Psoas muscle (tissue), 8 donors: ENCODE measurements around the gene RBM44. TPM values are rescaled to one million over a fixed set of nuclear protein-coding genes. Genes with fewer than 3 reads are reported as not detected.

Experiments
- ATAC-seq, 4 donors: fragments of 200-7000 bp; cut with Tn5 transposase; one replicate each; pipeline ENCODE4 v1.9.1; 2020; ENCODE audit warnings: moderate library complexity in 3 of 4, mild to moderate bottlenecking in 2 of 4
- DNase-seq, 2 donors: peaks; one replicate each; pipeline ENCODE4 v3.0.0-alpha.2; 2020
- H3K27ac ChIP-seq: fragments of 200-600 bp; one replicate; pipeline ENCODE4 v1.8.0; 2022
- H3K27me3 ChIP-seq, 3 donors: fragments of 200-600 bp in 1 of 3; one replicate each; pipeline versions ENCODE4 v1.6.1 to v1.8.0; 2013 to 2022; ENCODE audit warnings: low read length in 2 of 3, mild to moderate bottlenecking in 2 of 3, moderate library complexity in 1 of 3; ENCODE audit not compliant: insufficient read depth in 3 of 3
- H3K36me3 ChIP-seq, 2 donors: fragments of 200-600 bp in 1 of 2; one replicate each; pipeline versions ENCODE4 v1.6.1 to v1.8.0; 2013 to 2022; ENCODE audit warnings: low read depth in 1 of 2, mild to moderate bottlenecking in 1 of 2, moderate library complexity in 1 of 2; ENCODE audit not compliant: insufficient read depth in 1 of 2
- H3K4me1 ChIP-seq: fragments of 200-600 bp; one replicate; pipeline ENCODE4 v1.8.0; 2022
- H3K4me3 ChIP-seq: fragments of 200-600 bp; one replicate; pipeline ENCODE4 v1.8.0; 2022; ENCODE audit warnings: mild to moderate bottlenecking
- H3K9me3 ChIP-seq: fragments of 200-600 bp; one replicate; pipeline ENCODE4 v1.8.0; 2022
- WGBS, 3 donors: extraction: QIAGEN DNeasy Blood & Tissue Kit; methylation state at CpG; one replicate each; pipeline versions ENCODE4 v1.1.6 to v1.1.7; 2013; 5-methylcytosine and 5-hydroxymethylcytosine counted together
- intact Hi-C, 2 donors: fragments of 100-400 bp; cut with DNase I; formaldehyde crosslinking; loops; one replicate each; pipeline versions ENCODE4 v1.11.0 to v1.14.2; 2022
- polyA plus RNA-seq, 3 donors: library from polyadenylated mRNA; stranded (reverse); fragments of 200-250 nt; gene quantifications; one replicate each; pipeline ENCODE4 v1.2.3, GENCODE V29; 2013
- total RNA-seq, 4 donors: library from RNA; stranded (reverse); fragmentation: NEBNext Ultra II Directional in 2 of 4; extraction: Animal tissue kit (Norgen Biotek cat#: 25700) in 2 of 4; gene quantifications; one replicate each; pipeline versions ENCODE4 v1.2.1 to v1.2.4, GENCODE V29; 2021 to 2023
- TF ChIP-seq, protein P1 (sequence below): fragments of 200-600 bp; IDR thresholded peaks from one replicate; pipeline ENCODE4 v1.8.0; 2022; ENCODE audit warnings: antibody characterized with exemption
- donor health status: healthy with polysubstance abuse.
- donor health status: DM: no; HTN: no; CAD: no; lungs with moderate emphysema.
- donor health status: Bipolar disorder and iron deficiency.
- donor health status: healthy.
- donor health status: DM: yes; HTN: yes; CAD: no.
- donor health status: DM: no; HTN: no; CAD: no.
- donor health status: DM: no; HTN: no; CAD: no.
- donor health status: DM: yes; HTN: yes; CAD: no.

RBM44 gene
- total and polyA plus RNA-seq, 7 donors: 0.06 to 0.58 (median 0.38) TPM

DNA sequence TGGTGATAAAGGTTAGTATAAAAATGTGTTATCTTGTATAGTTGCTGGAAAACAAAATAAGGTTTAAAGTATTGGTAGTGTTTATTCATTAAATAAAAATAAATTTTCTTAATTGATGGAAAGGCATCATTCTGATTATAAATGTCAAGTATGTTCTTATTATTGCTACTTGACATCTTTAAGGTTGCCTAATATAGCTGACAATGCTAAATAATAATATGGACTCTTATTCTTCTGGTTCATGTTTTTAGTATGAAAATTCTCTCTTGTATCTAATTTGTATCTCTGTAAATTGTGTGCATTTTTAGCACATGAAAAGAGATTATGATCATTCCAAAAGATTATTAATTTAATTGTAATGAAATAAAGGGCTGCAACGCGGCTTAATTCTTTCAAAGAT lies 25.0 kb downstream of the RBM44 start:
- H3K9me3 ChIP-seq: no peaks in the 10 kb centered on the region
- no peak for DNase-seq
- H3K4me1 ChIP-seq: no peaks in the 10 kb centered on the region
- ATAC-seq: no peak
- TF ChIP-seq, protein P1, sequence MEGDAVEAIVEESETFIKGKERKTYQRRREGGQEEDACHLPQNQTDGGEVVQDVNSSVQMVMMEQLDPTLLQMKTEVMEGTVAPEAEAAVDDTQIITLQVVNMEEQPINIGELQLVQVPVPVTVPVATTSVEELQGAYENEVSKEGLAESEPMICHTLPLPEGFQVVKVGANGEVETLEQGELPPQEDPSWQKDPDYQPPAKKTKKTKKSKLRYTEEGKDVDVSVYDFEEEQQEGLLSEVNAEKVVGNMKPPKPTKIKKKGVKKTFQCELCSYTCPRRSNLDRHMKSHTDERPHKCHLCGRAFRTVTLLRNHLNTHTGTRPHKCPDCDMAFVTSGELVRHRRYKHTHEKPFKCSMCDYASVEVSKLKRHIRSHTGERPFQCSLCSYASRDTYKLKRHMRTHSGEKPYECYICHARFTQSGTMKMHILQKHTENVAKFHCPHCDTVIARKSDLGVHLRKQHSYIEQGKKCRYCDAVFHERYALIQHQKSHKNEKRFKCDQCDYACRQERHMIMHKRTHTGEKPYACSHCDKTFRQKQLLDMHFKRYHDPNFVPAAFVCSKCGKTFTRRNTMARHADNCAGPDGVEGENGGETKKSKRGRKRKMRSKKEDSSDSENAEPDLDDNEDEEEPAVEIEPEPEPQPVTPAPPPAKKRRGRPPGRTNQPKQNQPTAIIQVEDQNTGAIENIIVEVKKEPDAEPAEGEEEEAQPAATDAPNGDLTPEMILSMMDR: no peak
- H3K27me3 ChIP-seq: no peaks in the 10 kb centered on the region
- H3K36me3 ChIP-seq: no peaks in the 10 kb centered on the region
- intact Hi-C loops: no loop called here
- H3K27ac ChIP-seq: no peak overlapping the region
- WGBS, 3 donors: 96 to 99% (median 96%) methylated on average over 2 of the region's 2 CpGs
- no peak overlapping the region for H3K4me3 ChIP-seq

DNA sequence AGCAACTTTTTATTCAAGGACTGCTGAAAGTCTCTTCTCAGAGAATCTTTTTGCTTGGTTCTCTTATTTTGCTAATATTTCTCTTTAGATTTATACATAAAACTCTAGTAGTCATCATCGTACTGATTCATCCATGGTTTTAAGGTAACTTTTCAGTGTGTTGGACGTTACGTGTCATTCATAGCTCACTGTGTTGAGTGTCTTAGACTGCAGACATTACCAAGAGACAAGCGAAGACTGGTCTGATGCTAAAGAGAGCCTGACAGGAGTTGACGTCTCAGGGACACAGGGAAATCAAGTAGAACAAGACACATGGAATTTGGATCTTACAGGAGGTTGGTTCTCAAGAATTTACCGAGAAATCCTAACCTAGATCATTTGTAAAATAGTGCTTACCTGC lies 25.5 kb downstream of the RBM44 start:
- Histone ChIP-seq H3K36me3 (no peaks in the 10 kb centered on the region), H3K4me1 (no peaks in the 10 kb centered on the region), H3K27ac (no peak overlapping the region), H3K9me3 (no peaks in the 10 kb centered on the region), H3K4me3 (no peak overlapping the region), H3K27me3 (no peaks in the 10 kb centered on the region)
- no peak for DNase-seq
- no peak for ATAC-seq
- WGBS, 3 donors: 86 to 89% (median 87%) methylated on average over 6 of the region's 6 CpGs
- intact Hi-C loops: no loop called here
- TF ChIP-seq, protein P1: no peak

DNA sequence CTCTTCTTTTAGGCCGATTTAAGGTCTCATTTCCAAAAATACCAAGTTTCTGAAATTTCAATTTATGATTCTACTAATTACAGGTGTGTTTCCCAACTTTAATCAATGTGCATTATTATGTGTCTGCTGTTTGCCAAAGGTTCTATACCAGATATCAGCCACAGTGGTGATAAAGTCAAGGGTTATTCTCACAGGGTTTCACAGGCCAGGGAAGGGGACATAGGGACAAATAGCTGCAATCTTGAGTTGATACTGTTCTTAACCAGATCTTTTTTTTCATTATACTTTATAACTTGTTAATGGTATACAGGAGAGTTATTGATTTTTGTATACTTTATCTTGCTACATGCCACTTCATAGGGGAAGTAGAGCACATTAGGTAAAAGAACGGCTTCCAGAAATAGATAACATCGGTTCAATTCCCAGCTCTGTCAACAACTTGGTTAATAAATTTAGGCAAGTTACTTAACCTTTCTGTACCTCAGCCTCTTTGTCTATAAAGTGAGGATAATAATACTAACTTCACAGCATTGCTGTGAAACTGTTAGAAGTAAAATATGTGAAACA lies 28.9 kb downstream of the RBM44 start:
- no peaks in the 10 kb centered on the region for H3K36me3 ChIP-seq
- H3K4me3 ChIP-seq: no peak overlapping the region
- H3K9me3 ChIP-seq: no peaks in the 10 kb centered on the region
- DNase-seq (no peak), ATAC-seq (no peak)
- TF ChIP-seq, protein P1: no peak
- no peaks in the 10 kb centered on the region for H3K4me1 ChIP-seq
- no peaks in the 10 kb centered on the region for H3K27me3 ChIP-seq
- intact Hi-C loops: no loop called here
- no peak overlapping the region for H3K27ac ChIP-seq
- WGBS, 3 donors: 90 to 93% (median 91%) methylated on average over 3 of the region's 3 CpGs

DNA sequence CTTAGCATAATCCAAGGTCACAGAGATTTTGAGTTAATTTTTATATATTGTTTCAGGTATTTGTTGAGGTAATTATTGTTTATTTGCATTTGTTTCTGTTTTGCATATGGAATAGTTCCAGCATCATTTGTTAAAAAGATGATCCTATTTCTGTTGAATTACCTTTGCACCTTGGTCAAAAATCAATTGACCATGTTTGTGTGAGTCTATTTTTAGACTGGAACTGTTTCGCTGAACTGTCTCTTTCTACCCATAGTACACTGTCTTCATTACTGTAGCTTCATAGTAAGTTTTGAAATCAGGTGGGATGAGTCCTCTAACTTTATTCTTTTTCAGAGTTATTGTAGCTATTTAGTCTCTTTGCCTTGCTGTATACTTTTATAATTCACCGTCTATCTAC lies 31.9 kb downstream of the RBM44 start:
- Histone ChIP-seq H3K4me3 (no peak overlapping the region), H3K36me3 (no peaks in the 10 kb centered on the region), H3K27ac (no peak overlapping the region), H3K27me3 (no peaks in the 10 kb centered on the region), H3K4me1 (no peaks in the 10 kb centered on the region), H3K9me3 (no peaks in the 10 kb centered on the region)
- intact Hi-C loops: no loop called here
- ATAC-seq: no peak
- TF ChIP-seq, protein P1: no peak
- WGBS, 3 donors: 86 to 95% (median 95%) methylated on average over 2 of the region's 2 CpGs
- DNase-seq: no peak

DNA sequence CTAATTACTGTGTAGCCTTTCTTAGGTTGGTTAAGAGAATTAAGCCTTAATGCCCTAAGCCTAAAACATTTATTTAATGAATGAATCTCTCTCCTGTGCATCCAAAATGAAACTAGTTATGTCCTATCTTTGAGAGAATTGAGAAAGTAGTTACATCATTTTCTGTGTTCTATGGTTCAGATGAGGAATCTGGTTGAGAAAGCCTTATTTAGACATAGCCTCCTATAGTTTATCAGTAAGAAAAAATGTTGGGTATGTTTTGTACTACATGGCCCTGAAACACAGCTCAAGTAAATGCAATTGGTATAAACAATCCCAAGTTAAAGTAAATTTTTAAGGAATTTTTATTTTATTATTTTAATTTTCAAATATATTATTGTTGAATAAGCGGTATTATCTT lies 35.0 kb downstream of the RBM44 start:
- no peaks in the 10 kb centered on the region for H3K4me1 ChIP-seq
- 98 to 99% (median 98%) methylated on average over 1 of the region's 1 CpG for WGBS, 3 donors
- H3K9me3 ChIP-seq: no peaks in the 10 kb centered on the region
- no peak overlapping the region for H3K27ac ChIP-seq
- no peak for ATAC-seq
- H3K27me3 ChIP-seq: no peaks in the 10 kb centered on the region
- intact Hi-C loops: no loop called here
- no peaks in the 10 kb centered on the region for H3K36me3 ChIP-seq
- H3K4me3 ChIP-seq: no peak overlapping the region
- no peak for DNase-seq
- TF ChIP-seq, protein P1: no peak
